Activated CD8-positive, alpha-beta T cell treated with anti-CD3 and anti-CD28 coated beads, Interleukin-2, amount 10 ng/mL, durations not matched to agents 7 days and 5 days (primary cell): ENCODE data around the gene NKAIN2. TPM values are rescaled to one million over a fixed set of nuclear protein-coding genes. Genes with fewer than 3 reads are reported as not detected.
"Not testable (repeated sequence)": the region's sequence is repeated elsewhere in the genome, so short reads cannot be mapped to it uniquely, and the experiment has no call there.

Experiments used
- ATAC-seq: fragments of 150-1000 bp; cut with Tn5 transposase; one replicate; pipeline ENCODE4 v1.10.0; 2021; ENCODE audit warnings: moderate library complexity
- CTCF ChIA-PET: fragments of 350-600 bp; sonication (Branson Sonifier 250); formaldehyde crosslinking; loops from one replicate; lab custom pipeline; 2021; ENCODE audit warnings: antibody characterized with exemption; lab: Charles Lee
- POLR2A ChIA-PET: fragments of 350-600 bp; sonication (Branson Sonifier 250); formaldehyde crosslinking; loops from one replicate; lab custom pipeline; 2021; ENCODE audit warnings: antibody characterized with exemption; lab: Charles Lee
- DNase-seq: peaks from one replicate; pipeline ENCODE4 v3.0.0-alpha.2; 2020
- H3K27ac Mint-ChIP-seq: one replicate; pipeline ENCODE4 v1.8.0; 2021; ENCODE audit warnings: mild to moderate bottlenecking, mixed read lengths
- H3K27me3 Mint-ChIP-seq: one replicate; pipeline ENCODE4 v1.8.0; 2021; ENCODE audit warnings: low read depth, mixed read lengths
- H3K36me3 Mint-ChIP-seq: one replicate; pipeline ENCODE4 v1.8.0; 2021; ENCODE audit warnings: low read depth, mixed read lengths
- H3K4me1 Mint-ChIP-seq: one replicate; pipeline ENCODE4 v1.8.0; 2021; ENCODE audit warnings: low read depth, mixed read lengths
- H3K4me3 Mint-ChIP-seq: one replicate; pipeline ENCODE4 v1.8.0; 2021; ENCODE audit warnings: mild to moderate bottlenecking, mixed read lengths
- H3K9me3 Mint-ChIP-seq: one replicate; pipeline ENCODE4 v1.8.0; 2022; ENCODE audit warnings: mixed read lengths; ENCODE audit not compliant: insufficient read depth
- total RNA-seq, 2 experiments: library from RNA; stranded (reverse); gene quantifications; one replicate each; pipeline ENCODE4 v1.2.3, GENCODE V29; 2021

NKAIN2 gene
- total RNA-seq, 2 experiments from 2014 or later: not detected

GRCh38 chr6:124147621-124148020 lies 344.0 kb downstream of the NKAIN2 start:
- Mint-ChIP-seq H3K36me3 (no peaks in the 10 kb centered on the region), H3K27ac (no peak overlapping the region), H3K4me1 (no peaks in the 10 kb centered on the region), H3K4me3 (no peak overlapping the region), H3K9me3 (no peaks in the 10 kb centered on the region), H3K27me3 (no peaks in the 10 kb centered on the region)
- ATAC-seq (no peak), DNase-seq (no peak)
- CTCF ChIA-PET: no interaction called here
- POLR2A ChIA-PET: no interaction called here

- DNase-seq (no peak), ATAC-seq (no peak)
- Mint-ChIP-seq H3K27me3 (no peaks in the 10 kb centered on the region), H3K9me3 (no peaks in the 10 kb centered on the region), H3K4me3 (no peak overlapping the region), H3K27ac (no peak overlapping the region), H3K36me3 (no peaks in the 10 kb centered on the region), H3K4me1 (no peaks in the 10 kb centered on the region)
- ChIA-PET POLR2A (no interaction called here), CTCF (no interaction called here)
Measured at GRCh38 chr6:124148236-124148957, 344.7 kb downstream of the NKAIN2 start.

GRCh38 chr6:124149646-124150045 lies 346.0 kb downstream of the NKAIN2 start:
- H3K27ac Mint-ChIP-seq: no peak overlapping the region
- POLR2A ChIA-PET: no interaction called here
- ATAC-seq (no peak), DNase-seq (no peak)
- no peak overlapping the region for H3K4me3 Mint-ChIP-seq
- H3K9me3 Mint-ChIP-seq: no peaks in the 10 kb centered on the region
- CTCF ChIA-PET: no interaction called here
- H3K27me3 Mint-ChIP-seq: no peaks in the 10 kb centered on the region
- H3K36me3 Mint-ChIP-seq: no peaks in the 10 kb centered on the region
- H3K4me1 Mint-ChIP-seq: no peaks in the 10 kb centered on the region

- POLR2A ChIA-PET: no interaction called here
- Mint-ChIP-seq H3K4me1 (no peaks in the 10 kb centered on the region), H3K27ac (no peak overlapping the region), H3K9me3 (no peaks in the 10 kb centered on the region), H3K27me3 (no peaks in the 10 kb centered on the region), H3K36me3 (no peaks in the 10 kb centered on the region), H3K4me3 (no peak overlapping the region)
- CTCF ChIA-PET: no interaction called here
- DNase-seq: no peak
- no peak for ATAC-seq
Measured at GRCh38 chr6:124158024-124158423, 354.4 kb downstream of the NKAIN2 start.

- ChIA-PET CTCF (no interaction called here), POLR2A (no interaction called here)
- Mint-ChIP-seq H3K9me3 (peaks cover 5% of the 10 kb centered on the region), H3K4me3 (no peak overlapping the region), H3K4me1 (no peaks in the 10 kb centered on the region), H3K27me3 (no peaks in the 10 kb centered on the region), H3K27ac (no peak overlapping the region), H3K36me3 (no peaks in the 10 kb centered on the region)
- DNase-seq: no peak
- ATAC-seq: no peak
Measured at GRCh38 chr6:124163676-124164075, 360.0 kb downstream of the NKAIN2 start.

- no peak for ATAC-seq
- no peak overlapping the region for H3K4me3 Mint-ChIP-seq
Measured at GRCh38 chr6:124164343-124164742, 360.7 kb downstream of the NKAIN2 start.

GRCh38 chr6:124167249-124167648 lies 363.6 kb downstream of the NKAIN2 start:
- CTCF ChIA-PET, H3K27ac Mint-ChIP-seq, H3K9me3 Mint-ChIP-seq, ATAC-seq, DNase-seq, H3K27me3 Mint-ChIP-seq, H3K36me3 Mint-ChIP-seq, H3K4me3 Mint-ChIP-seq, POLR2A ChIA-PET, H3K4me1 Mint-ChIP-seq: not testable (repeated sequence)

More at GRCh38 chr6:124164343-124164742, 360.7 kb downstream of the NKAIN2 start:
- POLR2A ChIA-PET: no interaction called here
- CTCF ChIA-PET: no interaction called here
- H3K27me3 Mint-ChIP-seq: no peaks in the 10 kb centered on the region
- H3K4me1 Mint-ChIP-seq: no peaks in the 10 kb centered on the region
- no peak overlapping the region for H3K27ac Mint-ChIP-seq
- H3K9me3 Mint-ChIP-seq: peaks cover 5% of the 10 kb centered on the region
- H3K36me3 Mint-ChIP-seq: no peaks in the 10 kb centered on the region
- DNase-seq: no peak

GRCh38 chr6:124190256-124190655 lies 386.6 kb downstream of the NKAIN2 start:
- Mint-ChIP-seq H3K4me1 (no peaks in the 10 kb centered on the region), H3K9me3 (no peaks in the 10 kb centered on the region), H3K27me3 (no peaks in the 10 kb centered on the region), H3K4me3 (no peak overlapping the region), H3K36me3 (no peaks in the 10 kb centered on the region), H3K27ac (no peak overlapping the region)
- ChIA-PET CTCF (no interaction called here), POLR2A (no interaction called here)
- ATAC-seq: no peak
- no peak for DNase-seq

GRCh38 chr6:124193132-124193531 lies 389.5 kb downstream of the NKAIN2 start:
- ATAC-seq (no peak), DNase-seq (no peak)
- no peaks in the 10 kb centered on the region for H3K27me3 Mint-ChIP-seq
- CTCF ChIA-PET: no interaction called here
- H3K27ac Mint-ChIP-seq: no peak overlapping the region
- no peaks in the 10 kb centered on the region for H3K36me3 Mint-ChIP-seq
- no peaks in the 10 kb centered on the region for H3K4me1 Mint-ChIP-seq
- no peaks in the 10 kb centered on the region for H3K9me3 Mint-ChIP-seq
- POLR2A ChIA-PET: no interaction called here
- no peak overlapping the region for H3K4me3 Mint-ChIP-seq

- no peaks in the 10 kb centered on the region for H3K4me1 Mint-ChIP-seq
- H3K27me3 Mint-ChIP-seq: no peaks in the 10 kb centered on the region
- ATAC-seq (no peak), DNase-seq (no peak)
- CTCF ChIA-PET: no interaction called here
- H3K9me3 Mint-ChIP-seq: no peaks in the 10 kb centered on the region
- no peaks in the 10 kb centered on the region for H3K36me3 Mint-ChIP-seq
- no peak overlapping the region for H3K4me3 Mint-ChIP-seq
- POLR2A ChIA-PET: no interaction called here
- H3K27ac Mint-ChIP-seq: no peak overlapping the region
Measured at GRCh38 chr6:124197148-124197547, 393.5 kb downstream of the NKAIN2 start.

- Mint-ChIP-seq H3K4me1 (no peaks in the 10 kb centered on the region), H3K4me3 (no peak overlapping the region), H3K36me3 (no peaks in the 10 kb centered on the region), H3K27ac (no peak overlapping the region), H3K9me3 (no peaks in the 10 kb centered on the region), H3K27me3 (no peaks in the 10 kb centered on the region)
- ChIA-PET POLR2A (no interaction called here), CTCF (no interaction called here)
- ATAC-seq (no peak), DNase-seq (no peak)
Measured at GRCh38 chr6:124199286-124199685, 395.6 kb downstream of the NKAIN2 start.

- H3K9me3 Mint-ChIP-seq: no peaks in the 10 kb centered on the region
- H3K27me3 Mint-ChIP-seq: no peaks in the 10 kb centered on the region
- ChIA-PET CTCF (no interaction called here), POLR2A (no interaction called here)
- DNase-seq: no peak
- no peaks in the 10 kb centered on the region for H3K4me1 Mint-ChIP-seq
- no peaks in the 10 kb centered on the region for H3K36me3 Mint-ChIP-seq
- ATAC-seq: no peak
- H3K27ac Mint-ChIP-seq: no peak overlapping the region
- no peak overlapping the region for H3K4me3 Mint-ChIP-seq
Measured at GRCh38 chr6:124200661-124201060, 397.0 kb downstream of the NKAIN2 start.
